ENCODE measurements around the gene NT5DC3.
"Not testable (repeated sequence)": the region's sequence is repeated elsewhere in the genome, so short reads cannot be mapped to it uniquely, and the experiment has no call there.

NT5DC3 gene

GRCh38 chr12:103832048-103832997 is 8.7 kb downstream of the NT5DC3 start:
- DNase-seq: no peak

GRCh38 chr12:103830730-103831320 is 10.2 kb downstream of the NT5DC3 start:
- DNase-seq: no peak

DNA sequence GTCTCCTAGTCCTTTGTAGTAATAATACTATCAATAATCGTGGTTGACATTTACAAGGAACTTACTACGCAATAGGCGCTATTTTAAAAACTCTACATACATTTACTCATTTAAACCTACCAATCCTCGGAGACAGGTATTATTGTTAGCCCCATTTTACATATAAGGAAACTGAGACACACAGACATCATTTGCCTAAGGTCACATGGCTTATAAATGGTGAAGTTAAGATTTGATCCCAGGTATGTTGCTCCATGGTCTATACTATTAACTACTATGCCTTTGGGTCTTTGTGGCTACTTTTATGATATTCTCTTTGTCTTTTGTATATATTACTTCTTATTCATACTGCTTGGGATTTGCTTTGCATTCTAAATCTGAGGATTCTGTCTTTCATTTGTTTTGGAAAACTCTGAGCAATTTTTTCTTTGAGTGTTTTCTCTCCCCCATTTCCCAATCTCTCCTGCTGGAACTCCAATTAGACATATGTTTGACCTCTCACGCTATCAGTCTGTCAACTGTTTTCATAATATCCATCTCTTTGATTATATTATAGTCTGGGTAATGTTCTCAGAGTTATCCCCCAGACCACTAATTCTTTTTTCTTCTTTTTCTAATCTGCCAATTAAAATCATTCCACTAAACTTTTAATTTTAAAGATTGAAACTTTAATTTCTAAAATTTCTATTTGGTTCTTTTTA is 10.9 kb downstream of the NT5DC3 start:
- DNase-seq: no peak

DNA sequence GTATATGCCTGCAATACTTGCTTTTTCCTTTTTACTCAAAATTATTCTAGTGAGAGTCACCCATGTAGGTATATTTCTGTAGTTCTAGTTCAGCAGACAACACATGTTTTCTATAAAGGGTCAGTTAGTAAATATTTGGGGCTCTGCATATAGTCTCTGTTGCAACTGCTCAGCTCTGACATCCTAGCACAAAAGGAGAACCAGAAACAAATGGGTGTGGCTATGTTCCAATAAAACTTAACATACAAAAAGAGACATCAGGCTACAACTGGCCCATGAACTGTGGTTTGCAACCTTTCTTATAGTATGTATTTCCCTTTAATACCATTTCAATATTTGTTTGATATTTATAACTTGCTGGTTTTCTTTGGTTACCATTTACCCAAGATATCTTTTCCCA is 11.9 kb downstream of the NT5DC3 start:
- no peak for DNase-seq

DNA sequence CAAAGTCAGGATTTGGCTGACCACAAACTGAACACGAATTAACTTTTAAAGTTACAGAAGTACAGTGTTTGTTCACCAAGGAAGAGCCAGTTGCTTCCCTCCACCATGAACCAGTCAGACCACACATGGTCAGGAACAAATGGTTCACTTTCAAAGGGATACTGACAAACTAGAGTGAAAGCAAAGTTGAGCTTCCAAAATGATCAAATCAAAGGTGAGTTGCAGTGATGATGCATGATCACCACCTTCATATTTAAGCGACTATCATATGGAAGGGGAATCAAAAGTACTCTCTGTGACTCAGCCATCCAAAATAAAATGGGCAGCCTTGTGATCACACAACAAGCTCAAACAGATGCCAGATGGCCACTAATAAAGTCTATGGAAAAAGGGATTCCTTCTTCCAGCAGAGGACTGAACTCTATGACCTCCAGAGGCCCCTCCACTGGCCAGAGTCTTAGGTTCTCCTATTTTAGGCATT is 13.1 kb downstream of the NT5DC3 start:
- no peak for DNase-seq

DNA sequence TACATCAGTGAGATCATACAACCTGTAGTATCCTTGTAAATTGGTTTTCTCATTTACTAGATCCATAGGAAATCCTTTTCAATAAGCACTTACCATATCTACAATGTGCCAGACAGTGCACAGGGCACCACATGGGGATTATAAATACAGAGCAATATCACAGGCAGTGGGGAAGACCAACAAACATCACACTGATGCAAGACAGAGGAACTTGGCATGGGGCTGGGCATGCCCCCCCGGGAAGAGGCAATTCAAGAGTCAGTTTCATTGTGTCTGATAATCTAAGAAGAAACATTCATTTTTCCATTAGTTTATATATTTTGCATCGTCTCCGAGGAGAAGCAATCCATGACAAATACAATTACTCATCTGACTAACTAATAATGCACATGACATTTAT is 16.2 kb downstream of the NT5DC3 start:
- no peak for DNase-seq

- no peak for DNase-seq
Measured at GRCh38 chr12:103824290-103824689, 16.7 kb downstream of the NT5DC3 start.

DNA sequence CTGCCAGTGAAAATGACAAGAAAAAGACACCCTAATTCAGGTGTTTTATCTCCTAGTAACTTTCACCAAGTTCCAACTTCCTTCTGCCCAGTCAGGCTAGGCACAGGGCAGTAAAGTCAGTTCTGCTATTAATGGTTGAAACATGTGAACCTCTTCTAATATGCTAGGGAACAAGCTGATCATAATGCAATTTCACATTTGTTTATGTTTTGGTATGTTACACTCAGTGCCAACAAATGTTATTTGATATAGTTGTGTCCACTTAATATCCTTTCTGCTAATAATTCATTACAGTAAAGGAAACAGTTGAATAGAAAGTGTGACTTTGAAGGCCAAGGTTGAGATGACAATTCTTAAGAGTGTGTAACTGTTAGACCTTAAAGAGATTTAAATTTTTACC is 17.2 kb downstream of the NT5DC3 start:
- DNase-seq: no peak

DNA sequence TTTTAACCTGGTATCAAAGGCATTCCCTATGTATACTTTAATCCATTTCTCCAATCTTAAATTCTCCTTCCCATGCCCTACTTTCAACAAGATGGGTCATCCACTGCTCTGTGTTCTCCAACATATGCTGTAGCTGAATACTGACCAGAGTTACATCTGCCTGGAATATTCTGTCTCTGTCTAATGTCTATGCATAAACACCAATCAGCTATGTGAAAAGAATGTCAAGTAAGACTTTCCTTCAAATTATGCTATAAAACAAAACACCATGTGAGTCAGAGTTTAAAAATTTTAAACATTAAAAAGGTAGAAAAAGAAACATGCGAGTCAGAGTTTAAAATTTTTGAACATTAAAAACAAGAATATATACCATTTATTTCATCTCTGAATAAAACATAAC is 19.3 kb downstream of the NT5DC3 start:
- DNase-seq: no peak

DNA sequence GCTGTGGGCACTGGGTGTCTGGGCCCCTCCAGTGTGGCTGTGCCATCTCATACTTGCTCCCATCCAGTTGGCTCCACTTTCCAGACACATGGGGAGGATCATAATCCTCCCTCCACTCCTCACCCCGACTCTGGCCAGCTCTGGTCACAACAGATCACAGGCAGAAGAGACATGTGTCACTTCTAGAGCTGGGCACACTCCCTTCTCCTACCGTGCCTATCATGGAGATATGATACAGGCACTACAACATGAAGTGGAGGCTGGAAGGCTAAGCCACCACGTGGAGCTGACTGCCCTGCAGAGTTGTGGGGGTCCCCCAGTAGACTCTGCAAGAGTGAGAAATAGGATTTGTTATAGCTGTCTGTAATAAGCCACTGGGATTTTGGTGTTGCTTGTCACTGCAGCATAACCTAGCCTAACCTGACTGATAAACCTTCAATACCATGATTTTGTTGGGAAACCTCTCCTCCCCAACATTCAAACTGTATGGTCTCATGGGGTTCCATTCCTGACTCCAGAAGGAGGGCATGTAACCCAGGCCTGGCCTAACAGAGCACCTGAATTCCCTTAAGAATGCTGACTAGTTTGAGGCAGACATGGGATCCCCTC is 20.0 kb downstream of the NT5DC3 start:
- no peak for DNase-seq

DNA sequence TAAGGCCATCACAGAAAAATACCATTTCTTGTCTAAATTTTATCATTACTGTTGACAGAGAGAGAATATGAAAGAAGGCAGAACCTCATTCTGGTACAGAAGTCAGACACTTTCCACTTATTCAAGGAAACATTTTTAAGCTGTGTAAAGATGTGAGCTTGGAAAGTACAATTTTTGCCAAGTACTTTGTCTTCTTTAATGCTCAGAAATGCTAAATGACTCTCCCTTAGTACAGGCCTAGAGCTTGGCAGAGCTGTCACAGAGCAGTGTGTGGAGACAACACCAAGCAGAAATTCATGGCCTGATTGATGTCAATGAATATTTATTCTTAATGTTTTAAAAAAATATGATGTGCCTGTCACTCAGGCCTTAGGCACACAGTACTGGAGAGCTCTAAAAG is 20.7 kb downstream of the NT5DC3 start:
- no peak for DNase-seq

DNA sequence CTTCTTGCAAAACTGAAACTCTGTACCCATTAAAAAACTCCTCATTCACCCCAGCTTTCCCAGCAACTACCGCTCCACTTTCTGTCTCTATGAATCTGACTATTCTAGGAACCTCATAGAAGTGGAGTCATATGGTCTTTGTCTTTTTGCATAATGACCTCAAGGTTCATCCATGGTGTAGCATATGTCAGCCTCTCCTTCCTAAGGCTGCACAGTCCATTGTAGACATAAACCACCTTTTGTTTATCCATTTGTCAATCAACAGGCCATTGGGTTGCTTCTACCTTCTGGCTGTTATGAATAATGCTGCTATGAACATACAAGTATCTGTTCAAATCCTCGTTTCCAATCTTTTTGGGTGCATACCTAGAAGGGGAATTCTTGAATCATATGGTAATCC is 21.1 kb downstream of the NT5DC3 start:
- DNase-seq: no peak

DNA sequence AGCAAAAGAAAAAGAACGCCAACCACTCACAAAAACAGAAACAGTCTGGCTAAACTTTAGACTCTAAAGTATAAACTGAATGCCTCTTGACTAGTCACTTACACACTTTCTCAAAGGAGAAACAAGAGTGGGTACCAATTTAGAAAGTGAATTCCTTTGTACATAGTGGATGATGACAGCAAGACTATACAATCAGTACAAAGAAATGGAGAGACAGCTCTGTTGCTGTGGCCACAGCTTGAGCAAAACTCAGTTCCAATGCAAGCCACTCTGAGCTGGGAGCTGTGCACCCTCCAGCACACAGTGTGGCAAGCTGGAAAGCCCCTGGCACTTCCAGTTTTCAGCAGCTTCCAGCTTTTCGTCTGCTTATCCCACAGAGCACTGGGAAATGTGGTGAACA is 21.7 kb downstream of the NT5DC3 start:
- DNase-seq: no peak

DNA sequence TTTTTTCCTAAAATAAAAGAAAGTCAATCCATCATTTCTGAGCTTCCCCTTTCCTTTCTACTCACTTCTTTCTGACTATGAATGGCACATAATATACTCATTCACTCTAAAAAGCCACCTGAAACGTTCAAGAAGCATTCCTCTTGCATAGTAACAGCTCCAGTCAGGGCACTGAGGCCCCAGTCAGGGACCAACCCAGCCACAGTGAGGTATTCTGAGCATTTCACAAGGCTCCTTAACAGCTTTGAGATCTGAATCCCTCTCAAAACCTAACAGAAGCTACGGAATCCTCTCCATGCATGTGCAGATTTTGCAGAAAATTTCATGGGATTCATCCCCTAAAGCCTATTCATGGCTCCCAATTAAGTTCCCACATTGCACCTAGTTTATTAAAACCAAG is 23.2 kb downstream of the NT5DC3 start:
- DNase-seq: no peak

GRCh38 chr12:103816663-103817062 is 24.4 kb downstream of the NT5DC3 start:
- no peak for DNase-seq

DNA sequence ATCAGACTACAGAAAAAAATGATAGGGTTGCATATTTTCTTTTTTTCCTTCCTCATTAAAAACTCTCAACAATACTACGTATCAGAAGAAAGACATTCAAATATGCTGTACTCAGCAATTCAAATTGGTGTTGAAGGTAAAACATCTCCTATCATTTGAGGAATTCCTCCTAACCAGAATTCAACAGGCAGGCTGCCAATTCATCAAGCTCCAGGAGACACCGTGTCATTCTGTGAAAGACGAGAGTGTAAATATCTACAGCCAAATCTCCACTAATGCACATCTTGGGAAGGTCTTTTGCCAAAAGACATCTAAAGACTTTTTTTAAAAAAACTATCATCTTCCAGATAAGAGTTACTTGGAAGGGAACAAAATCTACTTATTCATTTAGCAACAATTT is 26.6 kb downstream of the NT5DC3 start:
- no peak for DNase-seq

DNA sequence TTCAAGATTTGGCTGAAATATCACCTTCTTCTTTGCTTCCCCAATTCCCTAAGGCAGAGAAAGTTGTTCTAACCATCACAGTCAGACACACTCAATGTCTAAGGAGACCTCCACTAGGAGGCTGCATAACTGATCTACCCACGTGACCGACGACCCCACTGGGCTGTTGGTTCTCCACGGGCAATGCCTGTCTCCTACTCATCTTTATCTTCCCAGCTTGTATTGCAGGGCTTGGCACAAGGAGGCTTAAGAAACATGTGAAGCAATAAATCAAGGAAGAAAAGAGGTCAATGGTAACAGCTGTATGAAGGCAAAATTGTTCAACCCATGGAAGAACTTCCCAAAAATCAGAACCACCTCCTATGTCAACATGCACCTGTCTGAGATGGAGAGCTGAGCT is 27.1 kb downstream of the NT5DC3 start:
- DNase-seq: no peak

GRCh38 chr12:103813426-103813825 is 27.6 kb downstream of the NT5DC3 start:
- DNase-seq: no peak

DNA sequence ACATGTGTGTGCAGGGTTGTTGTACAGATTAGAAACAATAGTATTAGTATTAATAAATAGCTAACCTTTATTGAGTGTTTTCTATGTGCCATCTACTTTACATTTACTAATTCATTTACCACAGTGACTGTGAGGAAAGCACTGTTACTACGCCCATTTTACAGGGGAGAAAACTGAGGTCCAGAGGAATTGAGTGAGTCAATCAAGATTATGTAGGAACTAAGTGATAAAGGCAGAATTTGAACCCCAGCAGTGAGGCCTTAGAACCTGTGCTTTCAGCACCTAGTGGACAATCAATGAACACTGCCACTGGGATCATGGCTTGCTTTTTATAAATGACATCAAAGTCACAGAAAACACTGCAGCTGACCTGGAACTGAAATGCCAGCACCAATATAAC is 28.2 kb downstream of the NT5DC3 start:
- no peak for DNase-seq

GRCh38 chr12:103811791-103812190 is 29.2 kb downstream of the NT5DC3 start:
- no peak for DNase-seq

DNA sequence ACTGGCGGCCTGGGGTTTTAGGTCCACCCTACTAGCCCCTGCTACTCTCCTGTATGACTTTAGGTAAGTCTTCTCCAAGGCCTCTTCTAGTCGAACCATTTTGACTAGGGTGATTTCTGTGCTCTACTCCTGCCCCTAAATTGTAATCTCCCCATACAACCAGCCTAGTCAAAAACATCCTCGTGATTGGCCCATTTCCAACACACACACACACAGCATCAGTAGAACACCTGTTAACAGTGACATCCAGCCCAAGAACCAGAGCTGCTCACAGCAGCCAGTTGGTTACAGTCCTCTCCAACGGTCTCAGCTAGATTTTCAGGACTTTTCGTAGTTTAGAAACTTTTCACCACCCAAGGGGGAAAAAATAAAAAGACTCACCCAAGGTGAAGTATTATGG is 30.9 kb downstream of the NT5DC3 start:
- no peak for DNase-seq

GRCh38 chr12:103809639-103810038 is 31.4 kb downstream of the NT5DC3 start:
- not testable (repeated sequence) for DNase-seq

DNA sequence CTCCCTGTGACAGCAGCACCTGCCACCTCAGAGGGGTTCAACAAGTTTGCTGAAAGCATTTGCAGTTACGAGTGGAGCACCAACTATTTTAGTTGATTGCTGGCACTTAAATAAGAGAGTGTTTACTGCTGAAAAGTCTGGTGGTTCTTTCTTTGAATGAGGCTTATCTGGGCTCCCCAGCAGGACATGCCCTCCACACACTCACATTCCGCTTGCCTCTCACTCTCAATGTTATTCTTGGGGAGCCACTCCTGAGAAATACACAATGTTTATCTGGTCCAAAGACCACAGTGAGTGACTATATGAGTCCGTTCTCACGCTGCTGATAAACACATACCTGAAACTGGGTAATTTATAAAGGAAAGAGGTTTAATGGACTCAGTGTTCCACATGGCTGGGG is 31.9 kb downstream of the NT5DC3 start:
- no peak for DNase-seq

All from activated gamma-delta T cell (primary cell).